HepG2 (cell line): ENCODE data around the gene DIP2C. TPM values are rescaled to one million over a fixed set of nuclear protein-coding genes. Genes with fewer than 3 reads are reported as not detected.
A peak's percentile ranks its signal among the peaks of the same experiment; 100 is the strongest.

ENCODE experiments used
- CBX2 ChIP-seq, 2 experiments: fragments of 200-600 bp in 1 of 2; sonication (generic); formaldehyde crosslinking in 1 of 2; IDR thresholded peaks; 2 replicates each; pipeline versions ENCODE4 v1.7.0 to v1.8.1; 2018 to 2022; ENCODE audit warnings: low read depth in 2 of 2, low read length in 1 of 2, mild to moderate bottlenecking in 1 of 2, missing genetic modification reagents in 1 of 2
- CENPBD1 ChIP-seq: sonication (generic); formaldehyde crosslinking; IDR thresholded peaks from 2 replicates; pipeline ENCODE4 v1.8.0; 2022; ENCODE audit warnings: missing genetic modification reagents, low read depth, mild to moderate bottlenecking, borderline replicate concordance
- DPF2 ChIP-seq: sonication (generic); formaldehyde crosslinking; IDR thresholded peaks from 2 replicates; pipeline ENCODE4 v1.4.0; 2020; ENCODE audit warnings: mild to moderate bottlenecking, low read depth, missing genetic modification reagents, borderline replicate concordance
- KLF9 ChIP-seq: IDR thresholded peaks from 2 replicates; pipeline ENCODE4 v1.6.1; 2016; ENCODE audit warnings: low read depth
- MAFF ChIP-seq: IDR thresholded peaks from 2 replicates; pipeline ENCODE4 v1.6.1; 2011; ENCODE audit warnings: low read depth, low read length, improper control_type of control experiment
- MEF2D ChIP-seq: sonication (generic); formaldehyde crosslinking; IDR thresholded peaks from 2 replicates; pipeline ENCODE4 v1.5.1; 2020; ENCODE audit warnings: mild to moderate bottlenecking, missing genetic modification reagents
- MYC ChIP-seq: sonication (generic); formaldehyde crosslinking; IDR thresholded peaks from 2 replicates; pipeline ENCODE4 v1.9.0; 2021; ENCODE audit warnings: missing genetic modification reagents, borderline replicate concordance
- PBX2 ChIP-seq: IDR thresholded peaks from 2 replicates; pipeline ENCODE4 v1.6.1; 2016; ENCODE audit warnings: control low read depth
- REL ChIP-seq: sonication (generic); formaldehyde crosslinking; conservative IDR thresholded peaks from 2 replicates; pipeline ENCODE4 v1.8.0; 2022; ENCODE audit warnings: mild to moderate bottlenecking, missing genetic modification reagents, moderate library complexity
- REST ChIP-seq, 2 experiments: IDR thresholded peaks; 2 replicates each; pipeline ENCODE4 v1.6.1; 2011 to 2012; ENCODE audit warnings: low read length in 2 of 2, borderline replicate concordance in 1 of 2, low read depth in 1 of 2, mild to moderate bottlenecking in 1 of 2, moderate library complexity in 1 of 2
- SAP130 ChIP-seq: IDR thresholded peaks from 2 replicates; pipeline ENCODE4 v1.6.1; 2016; ENCODE audit warnings: low read depth
- SNRNP70 ChIP-seq: fragments of 200-400 bp; formaldehyde crosslinking; IDR thresholded peaks from 2 replicates; pipeline ENCODE4 v1.6.1; 2017; ENCODE audit warnings: mild to moderate bottlenecking, low read depth, low read length, moderate library complexity
- ZFY ChIP-seq: sonication (generic); formaldehyde crosslinking; IDR thresholded peaks from 2 replicates; pipeline ENCODE4 v1.4.0; 2020; ENCODE audit warnings: missing genetic modification reagents
- ZKSCAN1 ChIP-seq: fragments of 150-350 bp; IDR thresholded peaks from 2 replicates; pipeline ENCODE4 v1.6.1; 2014; ENCODE audit warnings: low read length
- ZMAT3 ChIP-seq: sonication (generic); formaldehyde crosslinking; conservative IDR thresholded peaks from 2 replicates; pipeline ENCODE4 v1.7.0; 2021; ENCODE audit warnings: missing genetic modification reagents
- ZNF251 ChIP-seq: sonication (generic); formaldehyde crosslinking; IDR thresholded peaks from 2 replicates; pipeline ENCODE4 v1.9.0; 2021; ENCODE audit warnings: mild to moderate bottlenecking, missing genetic modification reagents
- ZNF263 ChIP-seq: sonication (generic); formaldehyde crosslinking; IDR thresholded peaks from 2 replicates; pipeline ENCODE4 v1.4.0; 2020; ENCODE audit warnings: missing genetic modification reagents
- ZNF430 ChIP-seq: sonication (generic); formaldehyde crosslinking; IDR thresholded peaks from 2 replicates; pipeline ENCODE4 v1.9.0; 2021; ENCODE audit warnings: mild to moderate bottlenecking, missing genetic modification reagents
- ZNF567 ChIP-seq: sonication (generic); formaldehyde crosslinking; IDR thresholded peaks from 2 replicates; pipeline ENCODE4 v1.8.1; 2023; ENCODE audit warnings: mild to moderate bottlenecking, missing genetic modification reagents, borderline replicate concordance
- polyA plus RNA-seq, 8 experiments: library from polyadenylated mRNA; depleted of rRNA in 3 of 8; stranded (reverse) in 7 of 8; unstranded in 1 of 8; fragments of >200 nt; fragmentation: Illumina TruSeq in 4 of 8; extraction: Trizol in 4 of 8; gene quantifications; 2 replicates each; pipeline versions ENCODE4 v1.2.1 to v1.2.3, GENCODE V29; 2011 to 2016; ENCODE audit warnings: low read depth in 4 of 8, missing spikeins in 1 of 8, mixed read lengths in 1 of 8; ENCODE audit not compliant: insufficient read depth in 1 of 8
- total RNA-seq, 5 experiments: library from RNA; depleted of rRNA; stranded (reverse); fragments of >200 nt; fragmentation: Illumina TruSeq; extraction: Trizol; gene quantifications; 2 replicates each; pipeline ENCODE4 v1.2.3, GENCODE V29; 2016; ENCODE audit warnings: low read depth in 1 of 5
- TF ChIP-seq, protein P1 (sequence below): sonication (generic); formaldehyde crosslinking; IDR thresholded peaks from 2 replicates; pipeline ENCODE4 v1.4.0; 2020; ENCODE audit warnings: missing genetic modification reagents
- TF ChIP-seq, protein P2 (sequence below): sonication (generic); formaldehyde crosslinking; IDR thresholded peaks from 2 replicates; pipeline ENCODE4 v1.8.0; 2023; ENCODE audit warnings: mild to moderate bottlenecking, missing genetic modification reagents

DIP2C gene
- total and polyA plus RNA-seq, 2 of the 13 experiments (the other 11 are each of a cell fraction or from before 2014, with no cell fraction given) = 2.2 to 2.7 TPM

GRCh38 chr10:624605-625332 is 64.7 kb downstream of the DIP2C start (continued):
- TF ChIP-seq SAP130 (CRISPR knock-in tag) = peak; percentile 37
- no peak for TF ChIP-seq SNRNP70
- TF ChIP-seq ZFY (CRISPR knock-in tag) = peak; percentile 44; the same call in 1 of the 2 replicates
- TF ChIP-seq, protein P1, sequence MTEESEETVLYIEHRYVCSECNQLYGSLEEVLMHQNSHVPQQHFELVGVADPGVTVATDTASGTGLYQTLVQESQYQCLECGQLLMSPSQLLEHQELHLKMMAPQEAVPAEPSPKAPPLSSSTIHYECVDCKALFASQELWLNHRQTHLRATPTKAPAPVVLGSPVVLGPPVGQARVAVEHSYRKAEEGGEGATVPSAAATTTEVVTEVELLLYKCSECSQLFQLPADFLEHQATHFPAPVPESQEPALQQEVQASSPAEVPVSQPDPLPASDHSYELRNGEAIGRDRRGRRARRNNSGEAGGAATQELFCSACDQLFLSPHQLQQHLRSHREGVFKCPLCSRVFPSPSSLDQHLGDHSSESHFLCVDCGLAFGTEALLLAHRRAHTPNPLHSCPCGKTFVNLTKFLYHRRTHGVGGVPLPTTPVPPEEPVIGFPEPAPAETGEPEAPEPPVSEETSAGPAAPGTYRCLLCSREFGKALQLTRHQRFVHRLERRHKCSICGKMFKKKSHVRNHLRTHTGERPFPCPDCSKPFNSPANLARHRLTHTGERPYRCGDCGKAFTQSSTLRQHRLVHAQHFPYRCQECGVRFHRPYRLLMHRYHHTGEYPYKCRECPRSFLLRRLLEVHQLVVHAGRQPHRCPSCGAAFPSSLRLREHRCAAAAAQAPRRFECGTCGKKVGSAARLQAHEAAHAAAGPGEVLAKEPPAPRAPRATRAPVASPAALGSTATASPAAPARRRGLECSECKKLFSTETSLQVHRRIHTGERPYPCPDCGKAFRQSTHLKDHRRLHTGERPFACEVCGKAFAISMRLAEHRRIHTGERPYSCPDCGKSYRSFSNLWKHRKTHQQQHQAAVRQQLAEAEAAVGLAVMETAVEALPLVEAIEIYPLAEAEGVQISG (CRISPR knock-in tag) = no peak
- no peak for TF ChIP-seq ZNF251 (CRISPR knock-in tag)
- TF ChIP-seq PBX2 = no peak
- TF ChIP-seq ZMAT3 (CRISPR knock-in tag) = no peak
- TF ChIP-seq KLF9 (CRISPR knock-in tag) = no peak
- no peak for TF ChIP-seq REST (IDR thresholded peaks at IDR 0.05; ENCODE audit: borderline replicate concordance in 1 of 2, low read depth in 1 of 2, low read length in 2 of 2)
- TF ChIP-seq CENPBD1 = no peak
- no peak for TF ChIP-seq DPF2 (CRISPR knock-in tag)
- no peak for TF ChIP-seq CBX2 (IDR thresholded peaks at IDR 0.05; ENCODE audit: low read depth, low read length)
- no peak for TF ChIP-seq CBX2 (CRISPR knock-in tag; IDR thresholded peaks at IDR 0.05; ENCODE audit: low read depth)
- TF ChIP-seq REL (CRISPR knock-in tag) = no peak
- peak; percentile 5; the same call in 1 of the 2 replicates for TF ChIP-seq ZNF430 (CRISPR knock-in tag)
- TF ChIP-seq MYC = peak; percentile 53; the same call in 1 of the 2 replicates
- no peak for TF ChIP-seq ZNF567 (CRISPR knock-in tag)
- 0 out of 2 replicates have a peak, but pooled peaks have one; percentile 21 for TF ChIP-seq ZNF263 (CRISPR knock-in tag)
- TF ChIP-seq ZKSCAN1 = no peak
- TF ChIP-seq MAFF = peak; percentile 46; the same call in 1 of the 2 replicates
- TF ChIP-seq MEF2D (CRISPR knock-in tag) = no peak
- TF ChIP-seq, protein P2, sequence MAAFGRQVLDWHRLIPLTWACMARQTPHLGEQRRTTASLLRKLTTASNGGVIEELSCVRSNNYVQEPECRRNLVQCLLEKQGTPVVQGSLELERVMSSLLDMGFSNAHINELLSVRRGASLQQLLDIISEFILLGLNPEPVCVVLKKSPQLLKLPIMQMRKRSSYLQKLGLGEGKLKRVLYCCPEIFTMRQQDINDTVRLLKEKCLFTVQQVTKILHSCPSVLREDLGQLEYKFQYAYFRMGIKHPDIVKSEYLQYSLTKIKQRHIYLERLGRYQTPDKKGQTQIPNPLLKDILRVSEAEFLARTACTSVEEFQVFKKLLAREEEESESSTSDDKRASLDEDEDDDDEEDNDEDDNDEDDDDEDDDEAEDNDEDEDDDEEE = no peak
